HepG2 (cell line): ENCODE measurements around the gene EPHX1.

Experiments used
- BHLHE40 ChIP-seq: IDR thresholded peaks from 2 replicates; pipeline ENCODE4 v1.6.1; 2011; ENCODE audit warnings: low read length, improper control_type of control experiment
- CBFB ChIP-seq: sonication (generic); formaldehyde crosslinking; IDR thresholded peaks from 2 replicates; pipeline ENCODE4 v1.4.0; 2020; ENCODE audit warnings: missing genetic modification reagents
- CTCF ChIP-seq: sonication (generic); formaldehyde crosslinking; IDR thresholded peaks from 2 replicates; pipeline ENCODE4 v1.5.0; 2020; ENCODE audit warnings: mild to moderate bottlenecking, missing genetic modification reagents, moderate library complexity
- ESRRA ChIP-seq: sonication (generic); formaldehyde crosslinking; IDR thresholded peaks from 2 replicates; pipeline ENCODE4 v1.5.1; 2020; ENCODE audit warnings: mild to moderate bottlenecking, low read depth, missing genetic modification reagents
- EZH2 ChIP-seq: conservative IDR thresholded peaks from 2 replicates; pipeline ENCODE4 v1.6.1; 2012; ENCODE audit warnings: mild to moderate bottlenecking, low read depth, low read length, moderate library complexity
- FOXJ3 ChIP-seq: sonication (generic); formaldehyde crosslinking; IDR thresholded peaks from 2 replicates; pipeline ENCODE4 v1.4.0; 2020; ENCODE audit warnings: missing genetic modification reagents, mild to moderate bottlenecking, borderline replicate concordance
- NFKBIZ ChIP-seq: IDR thresholded peaks from 2 replicates; pipeline ENCODE4 v1.6.1; 2018; ENCODE audit warnings: missing genetic modification reagents, missing compliant biosample characterization
- NFYB ChIP-seq: sonication (generic); formaldehyde crosslinking; IDR thresholded peaks from 2 replicates; pipeline ENCODE4 v1.4.0; 2020; ENCODE audit warnings: missing genetic modification reagents
- POLR2AphosphoS5 ChIP-seq: IDR thresholded peaks from 2 replicates; pipeline ENCODE4 v1.6.1; 2012; ENCODE audit warnings: low read depth, low read length
- SRSF1 ChIP-seq: fragments of 200-400 bp; formaldehyde crosslinking; optimal IDR thresholded peaks from 2 replicates; pipeline ENCODE3; 2017; ENCODE audit warnings: mild to moderate bottlenecking, low read depth, low read length, moderate library complexity
- TBP ChIP-seq: sonication (generic); formaldehyde crosslinking; IDR thresholded peaks from 2 replicates; pipeline ENCODE4 v1.5.0; 2020; ENCODE audit warnings: missing genetic modification reagents
- ZFP82 ChIP-seq: sonication (generic); formaldehyde crosslinking; IDR thresholded peaks from 2 replicates; pipeline ENCODE4 v1.5.1; 2020; ENCODE audit warnings: mild to moderate bottlenecking, missing genetic modification reagents, borderline replicate concordance
- ZMAT3 ChIP-seq: sonication (generic); formaldehyde crosslinking; conservative IDR thresholded peaks from 2 replicates; pipeline ENCODE4 v1.7.0; 2021; ENCODE audit warnings: missing genetic modification reagents
- TF ChIP-seq, protein P1 (sequence below): sonication (generic); formaldehyde crosslinking; conservative IDR thresholded peaks from 2 replicates; pipeline ENCODE4 v1.8.1; 2023; ENCODE audit warnings: missing genetic modification reagents

DNA sequence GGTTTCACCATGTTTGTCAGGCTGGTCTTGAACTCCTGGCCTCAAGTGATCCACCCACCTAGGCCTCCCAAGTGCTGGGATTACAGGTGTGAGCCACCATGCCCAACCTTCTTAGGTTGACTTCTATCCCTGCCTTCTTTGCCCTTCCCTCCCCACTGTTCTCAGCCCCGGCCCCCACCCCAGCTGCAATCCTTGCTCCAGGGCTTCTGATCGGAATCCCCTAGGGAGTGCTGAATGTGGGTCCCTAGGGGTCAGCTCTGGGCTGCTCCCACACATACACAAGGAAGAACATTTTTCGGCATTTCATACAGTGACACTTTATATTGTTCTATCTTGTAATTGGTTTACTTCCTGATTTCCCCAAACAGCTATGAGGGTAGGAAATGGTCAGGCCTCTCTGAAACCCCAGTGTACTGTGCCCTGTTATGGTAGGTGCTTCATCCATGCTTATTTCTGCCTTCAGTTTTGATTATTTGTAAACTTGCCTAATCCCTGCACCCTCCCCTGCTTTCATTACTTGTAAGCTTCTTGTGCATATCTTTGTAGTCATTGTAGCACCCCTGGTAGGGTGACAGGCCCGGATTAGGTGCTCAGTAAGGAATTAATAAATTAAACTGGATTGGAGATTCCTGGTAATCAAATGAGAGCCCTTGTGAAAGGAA lies 38.1 kb upstream of the EPHX1 start:
- TF ChIP-seq ZFP82 = no peak
- TF ChIP-seq BHLHE40 = no peak
- TF ChIP-seq SRSF1 = no peak
- no peak for TF ChIP-seq NFKBIZ (CRISPR knock-in tag)
- TF ChIP-seq, protein P1, sequence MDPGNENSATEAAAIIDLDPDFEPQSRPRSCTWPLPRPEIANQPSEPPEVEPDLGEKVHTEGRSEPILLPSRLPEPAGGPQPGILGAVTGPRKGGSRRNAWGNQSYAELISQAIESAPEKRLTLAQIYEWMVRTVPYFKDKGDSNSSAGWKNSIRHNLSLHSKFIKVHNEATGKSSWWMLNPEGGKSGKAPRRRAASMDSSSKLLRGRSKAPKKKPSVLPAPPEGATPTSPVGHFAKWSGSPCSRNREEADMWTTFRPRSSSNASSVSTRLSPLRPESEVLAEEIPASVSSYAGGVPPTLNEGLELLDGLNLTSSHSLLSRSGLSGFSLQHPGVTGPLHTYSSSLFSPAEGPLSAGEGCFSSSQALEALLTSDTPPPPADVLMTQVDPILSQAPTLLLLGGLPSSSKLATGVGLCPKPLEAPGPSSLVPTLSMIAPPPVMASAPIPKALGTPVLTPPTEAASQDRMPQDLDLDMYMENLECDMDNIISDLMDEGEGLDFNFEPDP (CRISPR knock-in tag) = no peak
- no peak for TF ChIP-seq ESRRA (CRISPR knock-in tag)
- TF ChIP-seq ZMAT3 (CRISPR knock-in tag) = no peak
- no peak for TF ChIP-seq TBP (CRISPR knock-in tag)
- no peak for TF ChIP-seq EZH2
- no peak for TF ChIP-seq FOXJ3
- no peak for TF ChIP-seq CBFB
- TF ChIP-seq POLR2AphosphoS5 = no peak
- TF ChIP-seq NFYB (CRISPR knock-in tag) = no peak
- no peak for TF ChIP-seq CTCF (CRISPR knock-in tag)
